ENCODE data around the gene BMP6. TPM values are rescaled to one million over a fixed set of nuclear protein-coding genes. Genes with fewer than 3 reads are reported as not detected.

Gene BMP6
- total and polyA plus RNA-seq, 2 of the 4 experiments (the other 2 are of a cell fraction): 0.18 to 0.19 TPM

GRCh38 chr6:7762760-7763159, 36.9 kb downstream of the BMP6 start:
- no peak overlapping the region for H3K27ac ChIP-seq (ENCODE audit: insufficient read depth, low read length)
- no peak for DNase-seq
- H3K4me1 ChIP-seq (ENCODE audit: control insufficient read depth, insufficient read depth, low read length): peaks cover 7% of the 10 kb centered on the region
- H2AK5ac ChIP-seq (ENCODE audit: low read depth, low read length): no peak overlapping the region
- no peak overlapping the region for H2BK15ac ChIP-seq (ENCODE audit: low read depth, low read length)
- no peak overlapping the region for H4K5ac ChIP-seq (ENCODE audit: low read depth, low read length)
- CTCF ChIA-PET: no interaction called here
- no peak overlapping the region for H4K91ac ChIP-seq (ENCODE audit: insufficient read depth, low read depth, low read length)
- POLR2A ChIA-PET (ENCODE audit: unreplicated experiment): no interaction called here
- no peak for ATAC-seq (ENCODE audit: low read depth)
- dilution Hi-C loops (cut with HindIII; ENCODE audit: low sequenced_read_pairs, unreplicated experiment) (no loop called here), intact Hi-C loops (cut with micrococcal nuclease) (no loop called here), in situ Hi-C loops (cut with MboI; ENCODE audit: low sequenced_read_pairs) (no loop called here)
- no peak overlapping the region for H3K4ac ChIP-seq (ENCODE audit: low read depth, low read length)
- no peak overlapping the region for H3K18ac ChIP-seq (ENCODE audit: low read depth, low read length)
- H2BK20ac ChIP-seq (ENCODE audit: low read depth, low read length): no peak overlapping the region
- no peak overlapping the region for H3K23ac ChIP-seq (ENCODE audit: low read depth, low read length)
- BruUV-seq (replicated peaks): no TSS peak
- H4K8ac ChIP-seq (ENCODE audit: low read depth in 2 of 2, low read length in 2 of 2): no peak overlapping the region
- H2AFZ ChIP-seq (replicated peaks; ENCODE audit: low read length, poor library complexity): no peak overlapping the region
- H3K79me1 ChIP-seq (ENCODE audit: low read depth in 1 of 2, low read length in 2 of 2): no peaks in the 10 kb centered on the region
- H3K4me2 ChIP-seq (ENCODE audit: low read depth, low read length): no peak overlapping the region
- H4K20me1 ChIP-seq (ENCODE audit: insufficient read depth, low read length): no peaks in the 10 kb centered on the region; the same call in 1 of the 2 replicates
- H2BK120ac ChIP-seq (ENCODE audit: low read depth, low read length): no peak overlapping the region
- H3K9me1 ChIP-seq (ENCODE audit: insufficient read depth, low read length): no peaks in the 10 kb centered on the region
- no peak overlapping the region for H3K9ac ChIP-seq (ENCODE audit: low read depth, low read length)
- H3K27me3 ChIP-seq (ENCODE audit: control insufficient read depth, insufficient read depth, low read length): peaks cover 22% of the 10 kb centered on the region
- no peak overlapping the region for H3K14ac ChIP-seq (replicated peaks; ENCODE audit: low read depth, low read length)
- no peak overlapping the region for H3K56ac ChIP-seq (ENCODE audit: extremely low read depth, insufficient read depth, low read length)
- peaks cover 1% of the 10 kb centered on the region; the same call in 1 of the 2 replicates for H3K36me3 ChIP-seq (ENCODE audit: control insufficient read depth, insufficient read depth, low read length)
- H3K9me3 ChIP-seq (ENCODE audit: control insufficient read depth, insufficient read depth, low read length): peaks cover 6% of the 10 kb centered on the region
- H2AK9ac ChIP-seq (replicated peaks; ENCODE audit: low read depth, low read length, poor library complexity): no peak overlapping the region
- no peak overlapping the region for H2BK5ac ChIP-seq (ENCODE audit: low read depth, low read length, poor library complexity, severe bottlenecking)
- TF ChIP-seq NFE2L2 (IDR thresholded peaks at IDR 0.05; ENCODE audit: low read depth, low read length) (no peak), CEBPB (IDR thresholded peaks at IDR 0.05; ENCODE audit: low read depth, low read length) (no peak), BHLHE40 (IDR thresholded peaks at IDR 0.05; ENCODE audit: low read depth, low read length) (no peak), MXI1 (IDR thresholded peaks at IDR 0.05; ENCODE audit: borderline replicate concordance, low read depth, low read length) (no peak), RCOR1 (IDR thresholded peaks at IDR 0.05; ENCODE audit: insufficient replicate concordance, low read length) (no peak), MAZ (IDR thresholded peaks at IDR 0.05; ENCODE audit: borderline replicate concordance, low read depth, low read length) (no peak), POLR2A (IDR thresholded peaks at IDR 0.05; ENCODE audit: low read depth, low read length) (no peak), RFX5 (IDR thresholded peaks at IDR 0.05; ENCODE audit: low read depth, low read length) (no peak), CHD1 (IDR thresholded peaks at IDR 0.05; ENCODE audit: low read depth, low read length) (no peak), RAD21 (IDR thresholded peaks at IDR 0.05; ENCODE audit: low read length) (no peak)
- TF ChIP-seq, protein P1, sequence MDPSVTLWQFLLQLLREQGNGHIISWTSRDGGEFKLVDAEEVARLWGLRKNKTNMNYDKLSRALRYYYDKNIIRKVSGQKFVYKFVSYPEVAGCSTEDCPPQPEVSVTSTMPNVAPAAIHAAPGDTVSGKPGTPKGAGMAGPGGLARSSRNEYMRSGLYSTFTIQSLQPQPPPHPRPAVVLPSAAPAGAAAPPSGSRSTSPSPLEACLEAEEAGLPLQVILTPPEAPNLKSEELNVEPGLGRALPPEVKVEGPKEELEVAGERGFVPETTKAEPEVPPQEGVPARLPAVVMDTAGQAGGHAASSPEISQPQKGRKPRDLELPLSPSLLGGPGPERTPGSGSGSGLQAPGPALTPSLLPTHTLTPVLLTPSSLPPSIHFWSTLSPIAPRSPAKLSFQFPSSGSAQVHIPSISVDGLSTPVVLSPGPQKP (IDR thresholded peaks at IDR 0.05; ENCODE audit: borderline replicate concordance, low read depth, low read length): no peak
- TF ChIP-seq, protein P2, sequence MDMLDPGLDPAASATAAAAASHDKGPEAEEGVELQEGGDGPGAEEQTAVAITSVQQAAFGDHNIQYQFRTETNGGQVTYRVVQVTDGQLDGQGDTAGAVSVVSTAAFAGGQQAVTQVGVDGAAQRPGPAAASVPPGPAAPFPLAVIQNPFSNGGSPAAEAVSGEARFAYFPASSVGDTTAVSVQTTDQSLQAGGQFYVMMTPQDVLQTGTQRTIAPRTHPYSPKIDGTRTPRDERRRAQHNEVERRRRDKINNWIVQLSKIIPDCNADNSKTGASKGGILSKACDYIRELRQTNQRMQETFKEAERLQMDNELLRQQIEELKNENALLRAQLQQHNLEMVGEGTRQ (IDR thresholded peaks at IDR 0.05; ENCODE audit: low read depth, low read length): no peak
- no CpG with 5 or more reads among the region's 12 CpGs for WGBS, 2 experiments (ENCODE audit: extremely low coverage in 2 of 2, insufficient read length in 1 of 2)
- no peak overlapping the region for H3K4me3 ChIP-seq (ENCODE audit: insufficient read depth, low read depth, low read length)
